Breast epithelium (tissue), 3 donors: ENCODE measurements around the gene HDAC4.

Source experiments
- CTCF ChIP-seq, 3 donors: fragments of 450-650 bp; IDR thresholded peaks; one replicate each; pipeline ENCODE4 v1.5.1; 2016 to 2017; ENCODE audit warnings: antibody characterized with exemption in 3 of 3, mild to moderate bottlenecking in 3 of 3, moderate library complexity in 3 of 3
- POLR2A ChIP-seq: fragments of 450-650 bp; IDR thresholded peaks from one replicate; pipeline ENCODE4 v1.6.1; 2016; ENCODE audit warnings: antibody characterized with exemption, mild to moderate bottlenecking, moderate library complexity
- POLR2AphosphoS5 ChIP-seq, 3 donors: sonication (generic); formaldehyde crosslinking; IDR thresholded peaks; one replicate each; pipeline ENCODE4 v1.6.1; 2017; ENCODE audit warnings: antibody characterized with exemption in 3 of 3

- TF ChIP-seq POLR2AphosphoS5 (IDR thresholded peaks at IDR 0.05) (no peak), CTCF (IDR thresholded peaks at IDR 0.05) (no peak), POLR2A (no peak)
Measured at GRCh38 chr2:239274391-239275043, 126.3 kb downstream of the HDAC4 start.
